Endodermal cell (in vitro differentiated cells): ENCODE measurements around the gene DLGAP1. TPM values are rescaled to one million over a fixed set of nuclear protein-coding genes. Genes with fewer than 3 reads are reported as not detected.

ENCODE experiments used
- DNase-seq: peaks from one replicate; pipeline ENCODE4 v3.0.0-alpha.2; 2017
- H3K27ac ChIP-seq: 2 replicates; pipeline ENCODE4 v1.5.1; 2013; ENCODE audit warnings: mild to moderate bottlenecking, low read depth, low read length, moderate library complexity
- H3K27me3 ChIP-seq: 2 replicates; pipeline ENCODE4 v1.6.1; 2013; ENCODE audit warnings: mild to moderate bottlenecking, low read length, moderate library complexity; ENCODE audit not compliant: insufficient read depth, control insufficient read depth, poor library complexity, severe bottlenecking
- H3K36me3 ChIP-seq: 2 replicates; pipeline ENCODE4 v1.7.0; 2013; ENCODE audit warnings: mild to moderate bottlenecking, low read length, moderate library complexity; ENCODE audit not compliant: control insufficient read depth, insufficient read depth
- H3K4me1 ChIP-seq: one replicate; pipeline ENCODE4 v1.7.0; 2013; ENCODE audit warnings: low read length; ENCODE audit not compliant: control insufficient read depth, insufficient read depth
- H3K4me3 ChIP-seq: 2 replicates; pipeline ENCODE4 v1.5.1; 2013; ENCODE audit warnings: mild to moderate bottlenecking, low read length, moderate library complexity
- H3K9ac ChIP-seq: 2 replicates; pipeline ENCODE4 v1.6.1; 2013; ENCODE audit warnings: mild to moderate bottlenecking, low read length, moderate library complexity; ENCODE audit not compliant: poor library complexity, severe bottlenecking; ENCODE audit errors: extremely low read depth
- H3K9me3 ChIP-seq: 2 replicates; pipeline ENCODE4 v1.6.1; 2013; ENCODE audit warnings: mild to moderate bottlenecking, low read length, moderate library complexity; ENCODE audit not compliant: control insufficient read depth
- H3K27ac Mint-ChIP-seq: 2 replicates; pipeline ENCODE4 v1.8.0; 2020; ENCODE audit warnings: mixed read lengths
- H3K27me3 Mint-ChIP-seq: 2 replicates; pipeline ENCODE4 v1.8.0; 2021; ENCODE audit warnings: mild to moderate bottlenecking, mixed read lengths; ENCODE audit not compliant: insufficient read depth
- H3K36me3 Mint-ChIP-seq: 2 replicates; pipeline ENCODE4 v1.8.0; 2020; ENCODE audit warnings: low read depth, mixed read lengths
- H3K4me1 Mint-ChIP-seq: 2 replicates; pipeline ENCODE4 v1.8.0; 2020; ENCODE audit warnings: mixed read lengths
- H3K4me3 Mint-ChIP-seq: 2 replicates; pipeline ENCODE4 v1.8.0; 2020; ENCODE audit warnings: mild to moderate bottlenecking, moderate library complexity, mixed read lengths
- H3K9me3 Mint-ChIP-seq: 2 replicates; pipeline ENCODE4 v1.8.0; 2020; ENCODE audit warnings: mild to moderate bottlenecking, mixed read lengths
- WGBS, 2 experiments: methylation state at CpG; one replicate each; pipeline versions ENCODE4 v1.1.5 to v1.1.7; 2013; ENCODE audit warnings: missing lambda C conversion rate in 2 of 2, mixed read lengths in 1 of 2; ENCODE audit not compliant: insufficient coverage in 1 of 2, insufficient read length in 1 of 2; 5-methylcytosine and 5-hydroxymethylcytosine counted together
- total RNA-seq, 2 donors: library from RNA; stranded (reverse); fragmentation: NEBNext Ultra II Directional in 1 of 2; extraction: Animal tissue kit (Norgen Biotek cat#: 25700) in 1 of 2; gene quantifications; 2 replicates in 1 of 2; 3 replicates in 1 of 2; pipeline ENCODE4 v1.2.1, GENCODE V29; 2021
- TF ChIP-seq, protein P1 (sequence below): fragments of 200-600 bp; sonication (generic); conservative IDR thresholded peaks from 2 replicates; pipeline ENCODE4 v1.5.0; 2021; ENCODE audit warnings: antibody characterized with exemption, mild to moderate bottlenecking

Gene DLGAP1
- total RNA-seq, 2 donors from 2014 or later, result 11.5 to 21.5 TPM

DNA sequence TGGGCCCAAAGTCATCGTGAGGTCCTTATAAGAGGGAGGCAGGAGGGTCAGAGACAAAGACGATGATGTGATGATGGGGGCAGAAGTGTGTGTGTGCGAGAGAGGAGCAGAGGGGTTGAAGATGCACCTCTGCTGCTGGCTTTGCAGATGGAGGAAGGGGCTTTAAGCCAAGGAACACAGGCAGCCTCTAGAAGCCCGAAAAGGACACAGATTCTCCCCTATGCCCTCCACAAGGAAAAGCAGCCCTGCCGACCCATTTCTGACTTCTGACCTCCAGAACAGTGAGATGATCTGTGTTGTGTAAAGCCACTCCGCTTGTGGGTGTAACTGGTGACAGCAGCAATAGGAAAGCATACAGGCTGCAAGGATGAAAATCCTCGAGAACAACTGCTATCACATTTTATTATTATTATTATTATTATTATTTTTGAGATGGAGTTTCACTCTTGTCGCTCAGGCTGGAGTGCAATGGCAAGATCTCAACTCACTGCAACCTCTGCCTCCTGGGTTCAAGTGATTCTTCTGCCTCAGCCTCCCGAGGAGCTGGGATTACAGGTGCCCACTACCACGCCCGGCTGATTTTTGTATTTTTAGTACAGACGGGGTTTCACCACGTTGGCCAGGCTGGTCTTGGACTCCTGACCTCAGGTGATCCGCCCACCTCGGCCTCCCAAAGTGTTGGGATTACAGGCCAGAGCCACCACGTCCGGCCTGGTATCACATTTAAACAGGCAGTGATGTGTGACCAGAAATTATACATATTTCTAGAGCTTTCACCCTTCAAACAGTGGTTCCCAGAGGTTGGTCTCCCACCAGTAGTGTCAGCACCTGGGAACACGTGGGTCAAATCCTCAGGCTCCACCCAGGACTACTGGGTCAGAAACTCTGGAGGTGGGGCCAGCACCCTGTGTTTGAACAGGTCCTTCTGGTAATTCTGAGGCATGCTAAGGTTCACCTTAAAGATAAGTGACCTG, 834.7 kb downstream of the DLGAP1 start:
- Histone ChIP-seq H3K4me1 (peaks cover 16% of the 10 kb centered on the region), H3K27ac (no peak overlapping the region), H3K9me3 (no peaks in the 10 kb centered on the region), H3K36me3 (no peaks in the 10 kb centered on the region), H3K27me3 (no peaks in the 10 kb centered on the region), H3K4me3 (no peak overlapping the region), H3K9ac (no peak overlapping the region)
- Mint-ChIP-seq H3K4me1 (peaks cover 31% of the 10 kb centered on the region), H3K9me3 (no peaks in the 10 kb centered on the region), H3K27ac (no peak overlapping the region), H3K4me3 (no peak overlapping the region), H3K36me3 (no peaks in the 10 kb centered on the region), H3K27me3 (no peaks in the 10 kb centered on the region)
- 93 to 96% methylated on average over 13 to 17 of the region's 18 CpGs for WGBS, 2 experiments
- DNase-seq, result peak; percentile 32
- TF ChIP-seq, protein P1, sequence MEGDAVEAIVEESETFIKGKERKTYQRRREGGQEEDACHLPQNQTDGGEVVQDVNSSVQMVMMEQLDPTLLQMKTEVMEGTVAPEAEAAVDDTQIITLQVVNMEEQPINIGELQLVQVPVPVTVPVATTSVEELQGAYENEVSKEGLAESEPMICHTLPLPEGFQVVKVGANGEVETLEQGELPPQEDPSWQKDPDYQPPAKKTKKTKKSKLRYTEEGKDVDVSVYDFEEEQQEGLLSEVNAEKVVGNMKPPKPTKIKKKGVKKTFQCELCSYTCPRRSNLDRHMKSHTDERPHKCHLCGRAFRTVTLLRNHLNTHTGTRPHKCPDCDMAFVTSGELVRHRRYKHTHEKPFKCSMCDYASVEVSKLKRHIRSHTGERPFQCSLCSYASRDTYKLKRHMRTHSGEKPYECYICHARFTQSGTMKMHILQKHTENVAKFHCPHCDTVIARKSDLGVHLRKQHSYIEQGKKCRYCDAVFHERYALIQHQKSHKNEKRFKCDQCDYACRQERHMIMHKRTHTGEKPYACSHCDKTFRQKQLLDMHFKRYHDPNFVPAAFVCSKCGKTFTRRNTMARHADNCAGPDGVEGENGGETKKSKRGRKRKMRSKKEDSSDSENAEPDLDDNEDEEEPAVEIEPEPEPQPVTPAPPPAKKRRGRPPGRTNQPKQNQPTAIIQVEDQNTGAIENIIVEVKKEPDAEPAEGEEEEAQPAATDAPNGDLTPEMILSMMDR, result no peak

DNA sequence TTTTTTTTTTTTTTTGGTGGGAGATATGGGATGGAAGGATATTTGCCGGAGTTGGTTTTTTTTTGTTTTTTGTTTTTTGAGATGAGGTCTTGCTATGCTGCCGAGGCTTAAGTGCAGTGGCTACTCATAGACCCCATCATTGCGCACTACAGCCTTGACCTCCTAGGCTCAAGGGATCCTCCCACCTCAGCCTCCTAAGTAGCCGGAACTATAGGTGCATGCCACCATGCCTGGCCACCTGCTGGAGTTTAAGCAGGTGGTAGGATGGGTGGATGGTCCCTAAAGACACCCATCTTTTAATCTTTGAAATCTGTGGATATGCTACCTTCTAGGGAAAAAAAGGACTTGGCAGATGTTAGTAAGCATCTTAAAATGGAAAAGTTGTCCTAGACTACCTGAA, 835.4 kb downstream of the DLGAP1 start:
- Histone ChIP-seq H3K9ac (no peak overlapping the region), H3K36me3 (no peaks in the 10 kb centered on the region), H3K4me1 (peaks cover 11% of the 10 kb centered on the region), H3K27me3 (no peaks in the 10 kb centered on the region), H3K4me3 (no peak overlapping the region), H3K27ac (no peak overlapping the region), H3K9me3 (no peaks in the 10 kb centered on the region)
- TF ChIP-seq, protein P1, result no peak
- DNase-seq, result peak; percentile 12
- Mint-ChIP-seq H3K27me3 (no peaks in the 10 kb centered on the region), H3K27ac (no peak overlapping the region), H3K36me3 (no peaks in the 10 kb centered on the region), H3K9me3 (no peaks in the 10 kb centered on the region), H3K4me3 (no peak overlapping the region), H3K4me1 (peaks cover 30% of the 10 kb centered on the region)
- 98 to 100% methylated on average over 2 to 4 of the region's 4 CpGs for WGBS, 2 experiments

DNA sequence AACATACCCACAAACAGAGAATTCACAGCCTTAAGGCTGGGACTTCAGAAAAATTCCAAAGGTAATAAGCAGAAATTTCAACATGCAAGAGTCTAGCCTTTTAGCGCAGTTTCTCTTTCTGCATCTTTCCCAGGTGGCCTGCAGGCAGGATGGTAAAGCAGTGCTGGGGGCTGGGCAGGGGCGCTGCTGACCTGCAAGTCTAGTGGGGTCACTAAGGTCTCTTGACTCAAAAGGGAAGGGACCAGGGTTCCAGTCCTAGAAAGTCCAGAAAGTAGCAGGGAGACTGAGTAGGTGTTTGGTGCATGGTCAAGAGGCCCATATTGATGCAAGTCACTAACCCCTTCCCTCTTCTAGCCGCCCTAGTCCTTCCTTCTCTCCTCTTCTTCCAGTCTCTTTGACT, 835.9 kb downstream of the DLGAP1 start:
- Histone ChIP-seq H3K9me3 (no peaks in the 10 kb centered on the region), H3K36me3 (no peaks in the 10 kb centered on the region), H3K27me3 (no peaks in the 10 kb centered on the region), H3K4me1 (peaks cover 6% of the 10 kb centered on the region), H3K4me3 (no peak overlapping the region), H3K27ac (no peak overlapping the region), H3K9ac (no peak overlapping the region)
- Mint-ChIP-seq H3K9me3 (no peaks in the 10 kb centered on the region), H3K36me3 (no peaks in the 10 kb centered on the region), H3K4me3 (no peak overlapping the region), H3K27me3 (no peaks in the 10 kb centered on the region), H3K4me1 (peaks cover 25% of the 10 kb centered on the region), H3K27ac (no peak overlapping the region)
- TF ChIP-seq, protein P1, result no peak
- DNase-seq, result peak; percentile 30
- WGBS, 2 experiments, result 93% methylated on average over 3 of the region's 3 CpGs; no CpG with 5 or more reads in 1 of the 2 experiments
